ENCODE data around the gene ACTL7A. TPM values are rescaled to one million over a fixed set of nuclear protein-coding genes. Genes with fewer than 3 reads are reported as not detected.

Gene ACTL7A
- total and polyA plus RNA-seq, 2 of the 13 experiments (the other 11 are each of a cell fraction or from before 2014, with no cell fraction given), result not detected

DNA sequence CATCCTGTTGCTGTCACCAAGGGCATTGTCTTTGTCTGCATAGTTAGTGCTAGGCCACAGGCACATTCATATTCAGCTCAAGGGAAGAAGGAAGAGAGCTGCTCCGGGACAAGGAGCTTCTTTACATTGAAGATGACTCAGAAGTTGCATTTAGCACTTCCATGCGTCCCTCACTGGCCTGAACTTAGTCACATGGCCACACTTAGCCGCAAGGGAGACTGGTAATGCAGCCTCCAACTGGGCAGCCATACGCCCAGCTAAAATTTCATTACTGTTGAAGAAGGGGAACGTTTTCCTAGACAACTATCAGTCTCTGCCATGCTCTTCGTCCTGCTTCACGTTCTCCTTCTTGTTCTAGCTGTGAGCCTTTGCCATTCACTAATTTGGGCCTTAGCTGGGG lies 26.2 kb upstream of the ACTL7A start:
- WGBS (ENCODE audit: low lambda C conversion rate), result 74% methylated on average over 7 of the region's 7 CpGs

DNA sequence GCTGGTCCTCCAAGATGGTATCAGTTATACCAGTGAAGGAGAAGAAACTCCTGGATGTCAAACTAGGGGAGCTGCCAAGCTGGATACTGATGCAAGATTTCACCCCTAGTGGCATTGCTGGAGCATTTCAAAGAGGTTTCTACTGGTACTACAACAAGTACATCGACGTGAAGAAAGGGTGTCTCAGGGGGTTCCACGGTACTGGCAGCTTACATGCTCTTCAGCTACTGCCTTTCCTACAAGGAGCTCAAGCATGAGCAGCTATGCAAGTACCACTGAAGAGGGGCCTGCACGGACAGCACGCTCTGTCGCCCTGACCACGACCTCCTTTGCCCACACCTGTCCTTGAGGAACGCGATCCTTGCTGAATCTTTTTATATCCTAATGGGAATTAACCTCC lies 25.7 kb upstream of the ACTL7A start:
- FAIRE-seq, result no peak
- no peak overlapping the region for H3K27ac ChIP-seq (ENCODE audit: extremely low read length, insufficient read depth, low read length)
- no peaks in the 10 kb centered on the region for H3K36me3 ChIP-seq (replicated peaks in 1 of 2; ENCODE audit: control insufficient read depth in 1 of 2, insufficient read depth in 2 of 2, low read length in 2 of 2)
- TF ChIP-seq YEATS2 (CRISPR knock-in tag; IDR thresholded peaks at IDR 0.05; ENCODE audit: borderline replicate concordance) (no peak), SALL2 (CRISPR knock-in tag; IDR thresholded peaks at IDR 0.05) (no peak), CBX1 (IDR thresholded peaks at IDR 0.05; ENCODE audit: low read depth) (no peak), PAWR (CRISPR knock-in tag; IDR thresholded peaks at IDR 0.05; ENCODE audit: borderline replicate concordance) (no peak), CREM (IDR thresholded peaks at IDR 0.05) (no peak), CREM (CRISPR knock-in tag; IDR thresholded peaks at IDR 0.05) (no peak), ZNF205 (CRISPR knock-in tag; IDR thresholded peaks at IDR 0.05) (no peak)
- TF ChIP-seq, protein P1, sequence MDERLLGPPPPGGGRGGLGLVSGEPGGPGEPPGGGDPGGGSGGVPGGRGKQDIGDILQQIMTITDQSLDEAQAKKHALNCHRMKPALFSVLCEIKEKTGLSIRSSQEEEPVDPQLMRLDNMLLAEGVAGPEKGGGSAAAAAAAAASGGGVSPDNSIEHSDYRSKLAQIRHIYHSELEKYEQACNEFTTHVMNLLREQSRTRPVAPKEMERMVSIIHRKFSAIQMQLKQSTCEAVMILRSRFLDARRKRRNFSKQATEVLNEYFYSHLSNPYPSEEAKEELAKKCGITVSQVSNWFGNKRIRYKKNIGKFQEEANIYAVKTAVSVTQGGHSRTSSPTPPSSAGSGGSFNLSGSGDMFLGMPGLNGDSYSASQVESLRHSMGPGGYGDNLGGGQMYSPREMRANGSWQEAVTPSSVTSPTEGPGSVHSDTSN (CRISPR knock-in tag; IDR thresholded peaks at IDR 0.05), result no peak
- TF ChIP-seq, protein P2, sequence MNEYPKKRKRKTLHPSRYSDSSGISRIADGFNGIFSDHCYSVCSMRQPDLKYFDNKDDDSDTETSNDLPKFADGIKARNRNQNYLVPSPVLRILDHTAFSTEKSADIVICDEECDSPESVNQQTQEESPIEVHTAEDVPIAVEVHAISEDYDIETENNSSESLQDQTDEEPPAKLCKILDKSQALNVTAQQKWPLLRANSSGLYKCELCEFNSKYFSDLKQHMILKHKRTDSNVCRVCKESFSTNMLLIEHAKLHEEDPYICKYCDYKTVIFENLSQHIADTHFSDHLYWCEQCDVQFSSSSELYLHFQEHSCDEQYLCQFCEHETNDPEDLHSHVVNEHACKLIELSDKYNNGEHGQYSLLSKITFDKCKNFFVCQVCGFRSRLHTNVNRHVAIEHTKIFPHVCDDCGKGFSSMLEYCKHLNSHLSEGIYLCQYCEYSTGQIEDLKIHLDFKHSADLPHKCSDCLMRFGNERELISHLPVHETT (CRISPR knock-in tag; conservative IDR thresholded peaks at IDR 0.05), result no peak

More for the DNA sequence above, 26.2 kb upstream of the ACTL7A start:
- Histone ChIP-seq H3K4me1 (ENCODE audit: insufficient read depth, low read length) (peaks cover 32% of the 10 kb centered on the region), H3K27ac (ENCODE audit: extremely low read length, insufficient read depth, low read length) (no peak overlapping the region), H3K27me3 (ENCODE audit: control insufficient read depth in 1 of 2, insufficient read depth in 2 of 2, low read length in 2 of 2) (no peaks in the 10 kb centered on the region), H3K79me2 (ENCODE audit: insufficient read depth, low read length) (no peaks in the 10 kb centered on the region), H3K9ac (ENCODE audit: insufficient read depth, low read depth, low read length) (no peak overlapping the region), H4K20me1 (ENCODE audit: insufficient read depth, low read length) (no peaks in the 10 kb centered on the region), H3K4me2 (ENCODE audit: low read depth, low read length) (no peak overlapping the region), H2AFZ (ENCODE audit: low read length) (no peak overlapping the region), H3K9me3 (ENCODE audit: low read length) (no peaks in the 10 kb centered on the region), H3K4me3 (replicated peaks in 1 of 3; ENCODE audit: insufficient read depth in 1 of 3, low read depth in 2 of 3, low read length in 3 of 3) (no peak overlapping the region), H3K36me3 (replicated peaks in 1 of 2; ENCODE audit: control insufficient read depth in 1 of 2, insufficient read depth in 2 of 2, low read length in 2 of 2) (no peaks in the 10 kb centered on the region)
- ChIA-PET POLR2A (interaction anchor here (1.4 kb wide), 1 partner anchor 60 kb away, joined by 6 read pairs; no protein-coding TSS in a partner anchor), CTCF (ENCODE audit: low intra/inter-chr PET ratio, low total read pairs) (no interaction called here)
- TF ChIP-seq ZNF629 (CRISPR knock-in tag; conservative IDR thresholded peaks at IDR 0.05) (no peak), NRL (CRISPR knock-in tag; IDR thresholded peaks at IDR 0.05; ENCODE audit: borderline replicate concordance) (no peak), ZNF232 (CRISPR knock-in tag; IDR thresholded peaks at IDR 0.05; ENCODE audit: borderline replicate concordance) (no peak), TBL1XR1 (IDR thresholded peaks at IDR 0.05; ENCODE audit: borderline replicate concordance, low read length, partially characterized antibody) (no peak), ZNF547 (CRISPR knock-in tag; IDR thresholded peaks at IDR 0.05) (no peak), SCMH1 (CRISPR knock-in tag; IDR thresholded peaks at IDR 0.05; ENCODE audit: borderline replicate concordance) (no peak), MBD4 (IDR thresholded peaks at IDR 0.05; ENCODE audit: borderline replicate concordance, low read length) (no peak), MED8 (CRISPR knock-in tag; IDR thresholded peaks at IDR 0.05; ENCODE audit: insufficient replicate concordance) (no peak), ZNF3 (CRISPR knock-in tag; IDR thresholded peaks at IDR 0.05) (no peak), KDM5B (CRISPR knock-in tag; IDR thresholded peaks at IDR 0.05; ENCODE audit: borderline replicate concordance) (no peak), MAF1 (CRISPR knock-in tag; IDR thresholded peaks at IDR 0.05; ENCODE audit: borderline replicate concordance) (no peak)
- TF ChIP-seq, protein P3, sequence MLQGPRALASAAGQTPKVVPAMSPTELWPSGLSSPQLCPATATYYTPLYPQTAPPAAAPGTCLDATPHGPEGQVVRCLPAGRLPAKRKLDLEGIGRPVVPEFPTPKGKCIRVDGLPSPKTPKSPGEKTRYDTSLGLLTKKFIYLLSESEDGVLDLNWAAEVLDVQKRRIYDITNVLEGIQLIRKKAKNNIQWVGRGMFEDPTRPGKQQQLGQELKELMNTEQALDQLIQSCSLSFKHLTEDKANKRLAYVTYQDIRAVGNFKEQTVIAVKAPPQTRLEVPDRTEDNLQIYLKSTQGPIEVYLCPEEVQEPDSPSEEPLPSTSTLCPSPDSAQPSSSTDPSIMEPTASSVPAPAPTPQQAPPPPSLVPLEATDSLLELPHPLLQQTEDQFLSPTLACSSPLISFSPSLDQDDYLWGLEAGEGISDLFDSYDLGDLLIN (CRISPR knock-in tag; IDR thresholded peaks at IDR 0.05; ENCODE audit: borderline replicate concordance), result no peak
- DNase-seq (ENCODE audit: low spot score) (no peak), ATAC-seq (no peak), FAIRE-seq (no peak)
- intact Hi-C loops (cut with micrococcal nuclease; ENCODE audit: unreplicated experiment) (no loop called here), in situ Hi-C loops (cut with HindIII; ENCODE audit: extremely low pct_ligation_motif_present, low pct_unique_long_range_greater_than_20kb) (no loop called here)
- BruUV-seq (replicated peaks), result no TSS peak

More for the DNA sequence above, 25.7 kb upstream of the ACTL7A start:
- Histone ChIP-seq H3K9ac (ENCODE audit: insufficient read depth, low read depth, low read length) (no peak overlapping the region), H3K4me3 (replicated peaks in 1 of 3; ENCODE audit: insufficient read depth in 1 of 3, low read depth in 2 of 3, low read length in 3 of 3) (no peak overlapping the region), H3K4me2 (ENCODE audit: low read depth, low read length) (no peak overlapping the region), H3K27me3 (ENCODE audit: control insufficient read depth in 1 of 2, insufficient read depth in 2 of 2, low read length in 2 of 2) (no peaks in the 10 kb centered on the region), H3K9me3 (ENCODE audit: low read length) (no peaks in the 10 kb centered on the region), H3K79me2 (ENCODE audit: insufficient read depth, low read length) (no peaks in the 10 kb centered on the region), H3K4me1 (ENCODE audit: insufficient read depth, low read length) (peaks cover 32% of the 10 kb centered on the region), H2AFZ (ENCODE audit: low read length) (no peak overlapping the region), H4K20me1 (ENCODE audit: insufficient read depth, low read length) (no peaks in the 10 kb centered on the region)
- ATAC-seq, result no peak; the same call in 2 of the 3 replicates
- no TSS peak for BruUV-seq (replicated peaks)
- DNase-seq (ENCODE audit: low spot score), result no peak
- WGBS (ENCODE audit: low lambda C conversion rate), result 80% methylated on average over 9 of the region's 9 CpGs
- intact Hi-C loops (cut with micrococcal nuclease; ENCODE audit: unreplicated experiment) (no loop called here), in situ Hi-C loops (cut with HindIII; ENCODE audit: extremely low pct_ligation_motif_present, low pct_unique_long_range_greater_than_20kb) (no loop called here)
- POLR2A ChIA-PET, result interaction anchor here (1.4 kb wide), 1 partner anchor 61 kb away, joined by 6 read pairs; no protein-coding TSS in a partner anchor
- CTCF ChIA-PET (ENCODE audit: low intra/inter-chr PET ratio, low total read pairs), result no interaction called here

Data from HepG2 (cell line).